Kidney (tissue), 14 donors: ENCODE results near the gene ADGRV1. TPM values are rescaled to one million over a fixed set of nuclear protein-coding genes. Genes with fewer than 3 reads are reported as not detected.
"Not testable (repeated sequence)": the region's sequence is repeated elsewhere in the genome, so short reads cannot be mapped to it uniquely, and the experiment has no call there.

Source experiments
- DNase-seq, 5 donors: peaks; one replicate each; pipeline ENCODE4 v3.0.0-alpha.2; 2013 to 2020
- FAIRE-seq: peaks from 2 replicates; lab custom pipeline; 2012; peaks lifted over from hg19 to GRCh38; lab: Jason Lieb, UNC
- H3K27ac ChIP-seq, 2 donors: one replicate each; pipeline ENCODE4 v1.7.0; 2013; ENCODE audit warnings: low read depth in 2 of 2, low read length in 2 of 2, inconsistent platforms in 1 of 2
- H3K27me3 ChIP-seq: one replicate; pipeline ENCODE4 v1.7.1; 2013; ENCODE audit warnings: low read length, inconsistent platforms; ENCODE audit not compliant: control insufficient read depth, insufficient read depth
- H3K36me3 ChIP-seq, 3 donors: one replicate each; pipeline versions ENCODE4 v1.7.0 to v1.7.1; 2013; ENCODE audit warnings: low read length in 3 of 3, control low read depth in 1 of 3, inconsistent platforms in 1 of 3; ENCODE audit not compliant: insufficient read depth in 3 of 3, control insufficient read depth in 2 of 3
- H3K4me1 ChIP-seq, 3 donors: one replicate each; pipeline versions ENCODE4 v1.7.0 to v1.7.1; 2013; ENCODE audit warnings: low read length in 3 of 3, inconsistent platforms in 1 of 3, low read depth in 1 of 3; ENCODE audit not compliant: control insufficient read depth in 2 of 3, insufficient read depth in 2 of 3
- H3K4me3 ChIP-seq, 3 donors: one replicate each; pipeline versions ENCODE4 v1.7.0 to v1.8.1; 2013; ENCODE audit warnings: low read length in 3 of 3, control low read depth in 1 of 3, inconsistent platforms in 1 of 3
- H3K9ac ChIP-seq, 3 donors: one replicate each; pipeline versions ENCODE4 v1.7.0 to v1.7.1; 2013; ENCODE audit warnings: low read length in 3 of 3, control low read depth in 1 of 3, inconsistent platforms in 1 of 3
- H3K9me3 ChIP-seq, 3 donors: one replicate each; pipeline versions ENCODE4 v1.7.0 to v1.7.1; 2013; ENCODE audit warnings: low read length in 3 of 3, control low read depth in 1 of 3, inconsistent platforms in 1 of 3; ENCODE audit not compliant: control insufficient read depth in 2 of 3, insufficient read depth in 1 of 3
- CTCF ChIP-seq: IDR thresholded peaks from 3 replicates; pipeline ENCODE4 v1.5.1; 2012; ENCODE audit warnings: mild to moderate bottlenecking, moderate library complexity, borderline replicate concordance; ENCODE audit not compliant: insufficient read depth; ENCODE audit errors: extremely low read depth
- intact Hi-C: fragments of 100-400 bp; cut with DNase I; formaldehyde crosslinking; loops from one replicate; pipeline ENCODE4 v1.11.1; 2022
- polyA plus RNA-seq: library from polyadenylated mRNA; stranded (reverse); fragments of 350-450 nt; fragmentation: Illumina TruSeq; extraction: RNeasy Lipid Tissue Mini Kit (QIAGEN cat#74804); gene quantifications from one replicate; pipeline ENCODE4 v1.2.3, GENCODE V29; 2014; ENCODE audit warnings: low read depth, low replicate concordance; ENCODE audit not compliant: insufficient read depth
- total RNA-seq: library from RNA; stranded (reverse); fragmentation: NEBNext Ultra II Directional; extraction: Animal tissue kit (Norgen Biotek cat#: 25700); gene quantifications from one replicate; pipeline ENCODE4 v1.2.1, GENCODE V29; 2021
- donor health status: control.
- donor health status: control.
- donor health status: control.
- donor health status: control.
- donor health status: control.
- donor health status: DM: yes; HTN: yes; CAD: no.
- donor health status: Normal renal cell carcinoma (clear cell type).

ADGRV1 gene
- total and polyA plus RNA-seq, 2 donors from 2014 or later, result 7.0 to 7.3 TPM

GRCh38 chr5:90843443-90843842 is 284.8 kb downstream of the ADGRV1 start:
- H3K4me3 ChIP-seq, result no peak overlapping the region
- no peaks in the 10 kb centered on the region for H3K9me3 ChIP-seq
- DNase-seq (no peak), FAIRE-seq (no peak)
- no peak overlapping the region for H3K9ac ChIP-seq
- H3K4me1 ChIP-seq, result no peaks in the 10 kb centered on the region
- no peak for TF ChIP-seq CTCF
- intact Hi-C loops, result no loop called here
- no peak overlapping the region for H3K27ac ChIP-seq
- H3K27me3 ChIP-seq, result no peaks in the 10 kb centered on the region
- H3K36me3 ChIP-seq, result no peaks in the 10 kb centered on the region

GRCh38 chr5:90844931-90845330 is 286.3 kb downstream of the ADGRV1 start:
- Histone ChIP-seq H3K4me3 (no peak overlapping the region), H3K9me3 (no peaks in the 10 kb centered on the region), H3K27me3 (no peaks in the 10 kb centered on the region), H3K4me1 (no peaks in the 10 kb centered on the region), H3K27ac (no peak overlapping the region), H3K36me3 (no peaks in the 10 kb centered on the region), H3K9ac (no peak overlapping the region)
- TF ChIP-seq CTCF, result no peak
- FAIRE-seq (no peak), DNase-seq (peak in 1 of 5 donors; percentile 39)
- intact Hi-C loops, result no loop called here

GRCh38 chr5:90845723-90846554 is 287.3 kb downstream of the ADGRV1 start:
- FAIRE-seq (no peak), DNase-seq (no peak)
- Histone ChIP-seq H3K27ac (no peak overlapping the region), H3K36me3 (no peaks in the 10 kb centered on the region), H3K27me3 (no peaks in the 10 kb centered on the region), H3K4me3 (no peak overlapping the region), H3K9me3 (no peaks in the 10 kb centered on the region), H3K4me1 (no peaks in the 10 kb centered on the region), H3K9ac (no peak overlapping the region)
- intact Hi-C loops, result no loop called here
- TF ChIP-seq CTCF, result no peak

GRCh38 chr5:90847606-90848005 is 289.0 kb downstream of the ADGRV1 start:
- H3K36me3 ChIP-seq, H3K9ac ChIP-seq, H3K4me3 ChIP-seq, FAIRE-seq, H3K9me3 ChIP-seq, H3K27me3 ChIP-seq, H3K27ac ChIP-seq, H3K4me1 ChIP-seq, intact Hi-C loops: not testable (repeated sequence)
- DNase-seq, result peak in 1 of 5 donors; percentile 62
